ENCODE measurements around the gene SLC25A24. TPM values are rescaled to one million over a fixed set of nuclear protein-coding genes. Genes with fewer than 3 reads are reported as not detected.
A peak's percentile ranks its signal among the peaks of the same experiment; 100 is the strongest.

Gene SLC25A24
- total and polyA plus RNA-seq, 9 of the 15 experiments (the other 6 are each of a cell fraction or from before 2014, with no cell fraction given) = 6.9 to 34.9 (median 25.4) TPM

DNA sequence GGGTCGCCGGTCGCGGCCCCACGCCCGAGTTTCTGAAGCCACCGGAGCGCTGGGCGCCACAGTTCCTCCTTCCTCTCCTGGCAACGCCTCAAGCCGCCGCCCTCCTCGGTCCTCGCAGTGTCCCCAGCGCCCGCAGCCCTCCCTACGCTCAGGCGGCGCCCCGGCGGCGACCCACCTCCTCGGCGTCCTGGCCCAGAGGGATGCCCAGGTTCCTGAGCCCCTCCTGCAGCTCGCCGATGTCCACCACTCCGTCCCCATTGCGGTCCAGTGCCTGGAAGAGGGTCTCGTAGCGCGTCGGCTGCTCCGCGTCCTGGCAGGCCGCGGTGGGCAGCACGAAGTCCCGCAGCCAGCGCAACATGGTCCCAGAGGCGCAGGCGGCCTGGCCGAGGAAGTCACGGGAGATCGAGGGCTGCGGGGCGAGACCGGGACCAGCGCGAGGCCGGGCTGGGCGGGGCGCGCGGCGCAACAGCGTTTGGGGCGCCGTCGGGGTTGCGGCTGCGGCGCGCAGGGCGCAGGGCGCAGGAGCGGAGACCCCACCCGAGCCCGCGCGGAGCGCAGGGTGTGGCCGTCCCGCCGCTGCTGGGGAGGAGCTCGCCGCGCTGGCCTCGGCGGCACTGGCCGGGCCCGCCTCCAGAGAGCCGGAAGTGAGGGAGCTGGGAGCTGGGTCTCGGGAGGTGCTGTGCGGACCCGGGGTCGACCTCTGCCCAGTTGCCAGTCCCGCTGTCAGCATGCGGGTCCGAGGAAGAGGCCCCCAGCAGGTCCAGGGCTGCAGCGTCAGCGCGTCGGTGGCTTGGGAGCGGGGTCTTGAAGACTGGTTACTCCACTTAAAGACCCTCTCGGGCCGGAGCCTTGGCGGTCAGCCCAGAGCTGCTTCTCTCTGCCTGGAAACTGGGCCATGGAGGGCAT, at the start of gene SLC25A24 (continued):
- peak; percentile 63; the same call in 1 of the 2 replicates for TF ChIP-seq ZNF740 (CRISPR knock-in tag; IDR thresholded peaks at IDR 0.05)
- no peak for TF ChIP-seq ZNF740 (tag; IDR thresholded peaks at IDR 0.05)
- TF ChIP-seq ZNF274 (IDR thresholded peaks at IDR 0.05; ENCODE audit: borderline replicate concordance, low read depth, low read length) = 0 out of 2 replicates have a peak, but pooled peaks have one; percentile 27
- TF ChIP-seq ZNF592 (IDR thresholded peaks at IDR 0.05) = peak; percentile 27; the same call in 1 of the 2 replicates
- TF ChIP-seq ZNF197 (CRISPR knock-in tag; IDR thresholded peaks at IDR 0.05; ENCODE audit: low read depth) = no peak
- TF ChIP-seq SIRT6 (IDR thresholded peaks at IDR 0.05; ENCODE audit: low read depth, low read length) = no peak
- peak; percentile 73 for TF ChIP-seq FIP1L1 (IDR thresholded peaks at IDR 0.05; ENCODE audit: low read depth, low read length, poor library complexity, severe bottlenecking)
- TF ChIP-seq ZNF785 (CRISPR knock-in tag; IDR thresholded peaks at IDR 0.05) = no peak
- peak; percentile 64 for TF ChIP-seq SUPT5H (IDR thresholded peaks at IDR 0.05)
- TF ChIP-seq ARNT (IDR thresholded peaks at IDR 0.05) = no peak
- TF ChIP-seq, protein P1, sequence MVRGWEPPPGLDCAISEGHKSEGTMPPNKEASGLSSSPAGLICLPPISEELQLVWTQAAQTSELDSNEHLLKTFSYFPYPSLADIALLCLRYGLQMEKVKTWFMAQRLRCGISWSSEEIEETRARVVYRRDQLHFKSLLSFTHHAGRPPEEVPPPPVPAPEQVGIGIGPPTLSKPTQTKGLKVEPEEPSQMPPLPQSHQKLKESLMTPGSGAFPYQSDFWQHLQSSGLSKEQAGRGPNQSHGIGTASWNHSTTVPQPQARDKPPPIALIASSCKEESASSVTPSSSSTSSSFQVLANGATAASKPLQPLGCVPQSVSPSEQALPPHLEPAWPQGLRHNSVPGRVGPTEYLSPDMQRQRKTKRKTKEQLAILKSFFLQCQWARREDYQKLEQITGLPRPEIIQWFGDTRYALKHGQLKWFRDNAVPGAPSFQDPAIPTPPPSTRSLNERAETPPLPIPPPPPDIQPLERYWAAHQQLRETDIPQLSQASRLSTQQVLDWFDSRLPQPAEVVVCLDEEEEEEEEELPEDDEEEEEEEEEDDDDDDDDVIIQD (CRISPR knock-in tag; IDR thresholded peaks at IDR 0.05) = 0 out of 2 replicates have a peak, but pooled peaks have one; percentile 72
- peak in 1 of 2 experiments; percentile 21; a peak in 1 of 4 replicates for TF ChIP-seq KDM4B (IDR thresholded peaks at IDR 0.05; ENCODE audit: borderline replicate concordance in 2 of 2, low read depth in 1 of 2)
- 0 out of 2 replicates have a peak, but pooled peaks have one; percentile 23 for TF ChIP-seq KLF13 (tag; IDR thresholded peaks at IDR 0.05; ENCODE audit: borderline replicate concordance, low read depth)
- TF ChIP-seq ELF4 (CRISPR knock-in tag; IDR thresholded peaks at IDR 0.05) = peak; percentile 54; the same call in 1 of the 2 replicates
- no peak for TF ChIP-seq DNMT1 (IDR thresholded peaks at IDR 0.05)
- TF ChIP-seq, protein P2, sequence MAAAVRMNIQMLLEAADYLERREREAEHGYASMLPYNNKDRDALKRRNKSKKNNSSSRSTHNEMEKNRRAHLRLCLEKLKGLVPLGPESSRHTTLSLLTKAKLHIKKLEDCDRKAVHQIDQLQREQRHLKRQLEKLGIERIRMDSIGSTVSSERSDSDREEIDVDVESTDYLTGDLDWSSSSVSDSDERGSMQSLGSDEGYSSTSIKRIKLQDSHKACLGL (CRISPR knock-in tag; IDR thresholded peaks at IDR 0.05; ENCODE audit: borderline replicate concordance, poor library complexity, severe bottlenecking) = peak; percentile 29
- no peak for TF ChIP-seq SRSF3 (IDR thresholded peaks at IDR 0.05; ENCODE audit: insufficient read depth, low read length)

Data from K562 (cell line).